Measurements from ENCODE around the gene ANKRD10.

The ANKRD10 gene

GRCh38 chr13:110856942-110857835, 57.7 kb downstream of the ANKRD10 start:
- TF ChIP-seq CREB1 (IDR thresholded peaks at IDR 0.05; ENCODE audit: low read depth): no peak
- no peak for TF ChIP-seq NFIC (IDR thresholded peaks at IDR 0.05)
- no peak for TF ChIP-seq CEBPB (IDR thresholded peaks at IDR 0.05)
- TF ChIP-seq EP300 (IDR thresholded peaks at IDR 0.05; ENCODE audit: borderline replicate concordance): no peak
- no peak for TF ChIP-seq ZBTB7A (IDR thresholded peaks at IDR 0.05; ENCODE audit: low read depth)
- no peak for TF ChIP-seq TEAD4 (IDR thresholded peaks at IDR 0.05)
- TF ChIP-seq TAF1 (IDR thresholded peaks at IDR 0.05; ENCODE audit: low read depth): no peak
- no peak for TF ChIP-seq YY1 (IDR thresholded peaks at IDR 0.05; ENCODE audit: low read depth)
- no peak for TF ChIP-seq TCF12 (IDR thresholded peaks at IDR 0.05; ENCODE audit: low read depth)
- TF ChIP-seq RAD21 (IDR thresholded peaks at IDR 0.05; ENCODE audit: low read depth): no peak
- no peak for TF ChIP-seq FOXM1 (IDR thresholded peaks at IDR 0.05; ENCODE audit: borderline replicate concordance, low read depth)
- no peak for TF ChIP-seq EGR1 (IDR thresholded peaks at IDR 0.05)
- TF ChIP-seq, protein P1, sequence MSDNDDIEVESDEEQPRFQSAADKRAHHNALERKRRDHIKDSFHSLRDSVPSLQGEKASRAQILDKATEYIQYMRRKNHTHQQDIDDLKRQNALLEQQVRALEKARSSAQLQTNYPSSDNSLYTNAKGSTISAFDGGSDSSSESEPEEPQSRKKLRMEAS (IDR thresholded peaks at IDR 0.05): no peak
- TF ChIP-seq, protein P2, sequence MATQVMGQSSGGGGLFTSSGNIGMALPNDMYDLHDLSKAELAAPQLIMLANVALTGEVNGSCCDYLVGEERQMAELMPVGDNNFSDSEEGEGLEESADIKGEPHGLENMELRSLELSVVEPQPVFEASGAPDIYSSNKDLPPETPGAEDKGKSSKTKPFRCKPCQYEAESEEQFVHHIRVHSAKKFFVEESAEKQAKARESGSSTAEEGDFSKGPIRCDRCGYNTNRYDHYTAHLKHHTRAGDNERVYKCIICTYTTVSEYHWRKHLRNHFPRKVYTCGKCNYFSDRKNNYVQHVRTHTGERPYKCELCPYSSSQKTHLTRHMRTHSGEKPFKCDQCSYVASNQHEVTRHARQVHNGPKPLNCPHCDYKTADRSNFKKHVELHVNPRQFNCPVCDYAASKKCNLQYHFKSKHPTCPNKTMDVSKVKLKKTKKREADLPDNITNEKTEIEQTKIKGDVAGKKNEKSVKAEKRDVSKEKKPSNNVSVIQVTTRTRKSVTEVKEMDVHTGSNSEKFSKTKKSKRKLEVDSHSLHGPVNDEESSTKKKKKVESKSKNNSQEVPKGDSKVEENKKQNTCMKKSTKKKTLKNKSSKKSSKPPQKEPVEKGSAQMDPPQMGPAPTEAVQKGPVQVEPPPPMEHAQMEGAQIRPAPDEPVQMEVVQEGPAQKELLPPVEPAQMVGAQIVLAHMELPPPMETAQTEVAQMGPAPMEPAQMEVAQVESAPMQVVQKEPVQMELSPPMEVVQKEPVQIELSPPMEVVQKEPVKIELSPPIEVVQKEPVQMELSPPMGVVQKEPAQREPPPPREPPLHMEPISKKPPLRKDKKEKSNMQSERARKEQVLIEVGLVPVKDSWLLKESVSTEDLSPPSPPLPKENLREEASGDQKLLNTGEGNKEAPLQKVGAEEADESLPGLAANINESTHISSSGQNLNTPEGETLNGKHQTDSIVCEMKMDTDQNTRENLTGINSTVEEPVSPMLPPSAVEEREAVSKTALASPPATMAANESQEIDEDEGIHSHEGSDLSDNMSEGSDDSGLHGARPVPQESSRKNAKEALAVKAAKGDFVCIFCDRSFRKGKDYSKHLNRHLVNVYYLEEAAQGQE (IDR thresholded peaks at IDR 0.05; ENCODE audit: low read depth): no peak
- TF ChIP-seq, protein P3, sequence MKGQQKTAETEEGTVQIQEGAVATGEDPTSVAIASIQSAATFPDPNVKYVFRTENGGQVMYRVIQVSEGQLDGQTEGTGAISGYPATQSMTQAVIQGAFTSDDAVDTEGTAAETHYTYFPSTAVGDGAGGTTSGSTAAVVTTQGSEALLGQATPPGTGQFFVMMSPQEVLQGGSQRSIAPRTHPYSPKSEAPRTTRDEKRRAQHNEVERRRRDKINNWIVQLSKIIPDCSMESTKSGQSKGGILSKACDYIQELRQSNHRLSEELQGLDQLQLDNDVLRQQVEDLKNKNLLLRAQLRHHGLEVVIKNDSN (IDR thresholded peaks at IDR 0.05): no peak

GRCh38 chr13:110855363-110855762, 59.5 kb downstream of the ANKRD10 start:
- TF ChIP-seq RAD21 (IDR thresholded peaks at IDR 0.05; ENCODE audit: low read depth) (no peak), TEAD4 (IDR thresholded peaks at IDR 0.05) (no peak), TCF12 (IDR thresholded peaks at IDR 0.05; ENCODE audit: low read depth) (no peak), FOXM1 (IDR thresholded peaks at IDR 0.05; ENCODE audit: borderline replicate concordance, low read depth) (no peak), EGR1 (IDR thresholded peaks at IDR 0.05) (no peak)
- TF ChIP-seq, protein P3 (IDR thresholded peaks at IDR 0.05): no peak

DNA sequence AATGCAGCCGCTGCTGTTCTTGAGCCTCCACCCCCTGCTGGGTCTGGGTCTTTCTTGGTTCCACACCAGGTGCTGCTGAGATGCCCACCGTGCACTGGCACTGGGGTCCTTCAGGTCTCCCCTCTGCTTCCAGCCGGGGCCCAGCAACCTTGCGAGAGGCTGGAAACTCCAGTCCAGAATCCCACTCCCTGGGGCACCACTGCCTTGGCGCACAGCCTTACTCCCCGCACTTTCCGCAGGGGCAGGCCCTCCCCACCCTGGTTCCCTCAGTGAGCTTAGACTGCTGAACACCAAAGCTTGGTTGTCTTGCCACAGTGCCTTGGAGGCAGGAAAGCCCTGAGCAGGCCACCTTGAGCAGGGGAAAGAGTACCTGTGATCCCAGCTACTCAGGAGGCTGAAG, 60.0 kb downstream of the ANKRD10 start:
- TF ChIP-seq TEAD4 (IDR thresholded peaks at IDR 0.05) (no peak), CREB1 (IDR thresholded peaks at IDR 0.05; ENCODE audit: low read depth) (no peak), TCF12 (IDR thresholded peaks at IDR 0.05; ENCODE audit: low read depth) (no peak), FOXM1 (IDR thresholded peaks at IDR 0.05; ENCODE audit: borderline replicate concordance, low read depth) (no peak), CEBPB (IDR thresholded peaks at IDR 0.05) (no peak), ZBTB7A (IDR thresholded peaks at IDR 0.05; ENCODE audit: low read depth) (no peak), NFIC (IDR thresholded peaks at IDR 0.05) (no peak), RAD21 (IDR thresholded peaks at IDR 0.05; ENCODE audit: low read depth) (no peak), EGR1 (IDR thresholded peaks at IDR 0.05) (no peak), EP300 (IDR thresholded peaks at IDR 0.05; ENCODE audit: borderline replicate concordance) (no peak), YY1 (IDR thresholded peaks at IDR 0.05; ENCODE audit: low read depth) (no peak), TAF1 (IDR thresholded peaks at IDR 0.05; ENCODE audit: low read depth) (no peak)
- TF ChIP-seq, protein P2 (IDR thresholded peaks at IDR 0.05; ENCODE audit: low read depth): no peak
- TF ChIP-seq, protein P1 (IDR thresholded peaks at IDR 0.05): no peak
- TF ChIP-seq, protein P3 (IDR thresholded peaks at IDR 0.05): no peak

GRCh38 chr13:110853235-110853721, 61.6 kb downstream of the ANKRD10 start:
- TF ChIP-seq, protein P1 (IDR thresholded peaks at IDR 0.05): no peak
- no peak for TF ChIP-seq RAD21 (IDR thresholded peaks at IDR 0.05; ENCODE audit: low read depth)
- TF ChIP-seq EGR1 (IDR thresholded peaks at IDR 0.05): no peak
- no peak for TF ChIP-seq FOXM1 (IDR thresholded peaks at IDR 0.05; ENCODE audit: borderline replicate concordance, low read depth)
- TF ChIP-seq ZBTB7A (IDR thresholded peaks at IDR 0.05; ENCODE audit: low read depth): no peak
- no peak for TF ChIP-seq TAF1 (IDR thresholded peaks at IDR 0.05; ENCODE audit: low read depth)
- TF ChIP-seq NFIC (IDR thresholded peaks at IDR 0.05): no peak
- no peak for TF ChIP-seq TEAD4 (IDR thresholded peaks at IDR 0.05)
- TF ChIP-seq CREB1 (IDR thresholded peaks at IDR 0.05; ENCODE audit: low read depth): no peak
- TF ChIP-seq YY1 (IDR thresholded peaks at IDR 0.05; ENCODE audit: low read depth): no peak
- no peak for TF ChIP-seq TCF12 (IDR thresholded peaks at IDR 0.05; ENCODE audit: low read depth)
- no peak for TF ChIP-seq CEBPB (IDR thresholded peaks at IDR 0.05)
- TF ChIP-seq, protein P3 (IDR thresholded peaks at IDR 0.05): no peak
- TF ChIP-seq, protein P2 (IDR thresholded peaks at IDR 0.05; ENCODE audit: low read depth): no peak
- TF ChIP-seq EP300 (IDR thresholded peaks at IDR 0.05; ENCODE audit: borderline replicate concordance): no peak
